B cell (primary cell): ENCODE data around the gene DNPH1.

Experiments
- EZH2 ChIP-seq: IDR thresholded peaks from 2 replicates; pipeline ENCODE4 v1.6.1; 2012; ENCODE audit warnings: borderline replicate concordance, low read depth, mild to moderate bottlenecking, moderate library complexity, low read length; ENCODE audit not compliant: insufficient read depth, poor library complexity, severe bottlenecking
- TF ChIP-seq, protein P1 (sequence below): fragments of 200-600 bp; IDR thresholded peaks from one replicate; pipeline ENCODE4 v1.8.0; 2022; ENCODE audit warnings: antibody characterized with exemption, mild to moderate bottlenecking

DNA sequence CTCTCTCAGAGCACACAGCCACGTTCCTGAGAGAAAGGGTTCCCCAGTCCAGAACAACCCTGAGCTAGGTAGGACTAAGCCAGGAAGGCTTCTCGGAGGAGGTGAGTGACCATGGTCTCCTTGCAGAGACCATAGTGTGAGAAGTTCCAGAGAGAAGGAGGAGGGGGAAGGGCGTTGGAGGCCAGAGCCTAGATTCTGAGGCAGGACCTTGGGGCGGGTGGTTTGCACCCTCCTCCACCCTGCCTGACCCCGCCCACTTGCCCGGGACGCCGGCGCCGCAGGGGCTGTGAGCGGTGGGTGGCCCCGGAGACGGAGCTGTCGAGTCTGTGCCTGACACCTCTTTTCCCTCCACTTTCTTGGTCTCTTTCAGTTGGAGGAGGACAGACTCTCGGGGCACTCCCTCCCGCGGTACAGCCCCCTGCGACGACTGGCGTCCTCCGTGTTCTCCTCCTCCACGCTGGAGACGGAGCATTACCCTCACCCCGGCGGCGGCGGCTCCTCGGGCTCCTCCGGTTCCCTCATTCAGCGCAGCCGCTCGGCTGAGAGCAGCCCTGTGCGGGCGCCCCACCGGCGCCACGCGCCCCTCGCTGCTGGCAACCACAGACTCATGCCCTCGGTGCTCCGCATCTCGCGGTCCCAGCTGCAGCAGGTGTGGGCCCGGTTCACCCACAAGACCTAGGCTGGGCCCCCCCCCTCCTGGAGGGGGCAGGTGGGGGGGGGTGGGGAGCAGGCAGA is 40.2 kb upstream of the DNPH1 start:
- TF ChIP-seq, protein P1, sequence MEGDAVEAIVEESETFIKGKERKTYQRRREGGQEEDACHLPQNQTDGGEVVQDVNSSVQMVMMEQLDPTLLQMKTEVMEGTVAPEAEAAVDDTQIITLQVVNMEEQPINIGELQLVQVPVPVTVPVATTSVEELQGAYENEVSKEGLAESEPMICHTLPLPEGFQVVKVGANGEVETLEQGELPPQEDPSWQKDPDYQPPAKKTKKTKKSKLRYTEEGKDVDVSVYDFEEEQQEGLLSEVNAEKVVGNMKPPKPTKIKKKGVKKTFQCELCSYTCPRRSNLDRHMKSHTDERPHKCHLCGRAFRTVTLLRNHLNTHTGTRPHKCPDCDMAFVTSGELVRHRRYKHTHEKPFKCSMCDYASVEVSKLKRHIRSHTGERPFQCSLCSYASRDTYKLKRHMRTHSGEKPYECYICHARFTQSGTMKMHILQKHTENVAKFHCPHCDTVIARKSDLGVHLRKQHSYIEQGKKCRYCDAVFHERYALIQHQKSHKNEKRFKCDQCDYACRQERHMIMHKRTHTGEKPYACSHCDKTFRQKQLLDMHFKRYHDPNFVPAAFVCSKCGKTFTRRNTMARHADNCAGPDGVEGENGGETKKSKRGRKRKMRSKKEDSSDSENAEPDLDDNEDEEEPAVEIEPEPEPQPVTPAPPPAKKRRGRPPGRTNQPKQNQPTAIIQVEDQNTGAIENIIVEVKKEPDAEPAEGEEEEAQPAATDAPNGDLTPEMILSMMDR: no peak
- no peak for TF ChIP-seq EZH2
